NB4 (cell line): Measurements from ENCODE around the gene SPON1.

ENCODE experiments used
- CTCF ChIP-seq: IDR thresholded peaks from one replicate; pipeline ENCODE4 v1.5.1; 2012; ENCODE audit warnings: low read depth, low read length
- MAX ChIP-seq: IDR thresholded peaks from 2 replicates; pipeline ENCODE4 v1.6.1; 2011; ENCODE audit warnings: low read depth, low read length
- POLR2A ChIP-seq: IDR thresholded peaks from 2 replicates; pipeline ENCODE4 v1.6.1; 2011; ENCODE audit warnings: mild to moderate bottlenecking; ENCODE audit not compliant: insufficient read length; ENCODE audit errors: extremely low read depth

- TF ChIP-seq CTCF: no peak
- no peak for TF ChIP-seq POLR2A
- no peak for TF ChIP-seq MAX
Measured at GRCh38 chr11:14270690-14271542, 308.4 kb downstream of the SPON1 start.
